PFSK-1 (cell line): ENCODE results near the gene RPUSD3.

ENCODE experiments used
- FOXP2 ChIP-seq: optimal IDR thresholded peaks from 2 replicates; pipeline ENCODE3; 2011; ENCODE audit warnings: borderline replicate concordance, control low read depth, inconsistent platforms; ENCODE audit not compliant: insufficient read depth; ENCODE audit errors: extremely low read length, extremely low read depth
- POLR2AphosphoS5 ChIP-seq: IDR thresholded peaks from 2 replicates; pipeline ENCODE4 v1.6.1; 2012; ENCODE audit warnings: low read depth, mild to moderate bottlenecking, control low read depth, low read length, moderate library complexity
- REST ChIP-seq, 2 experiments: IDR thresholded peaks; 2 replicates each; pipeline versions ENCODE4 v1.6.1 to v1.8.0; 2011 to 2012; ENCODE audit warnings: low read depth in 2 of 2, low read length in 2 of 2, control low read depth in 1 of 2, inconsistent platforms in 1 of 2, mild to moderate bottlenecking in 1 of 2, moderate library complexity in 1 of 2; ENCODE audit not compliant: insufficient read depth in 1 of 2
- SIN3A ChIP-seq: IDR thresholded peaks from 2 replicates; pipeline ENCODE4 v1.6.1; 2012; ENCODE audit warnings: mild to moderate bottlenecking, low read length, moderate library complexity, borderline replicate concordance; ENCODE audit not compliant: insufficient read depth
- TAF1 ChIP-seq: IDR thresholded peaks from 2 replicates; pipeline ENCODE4 v1.6.1; 2012; ENCODE audit warnings: low read length, control low read depth, borderline replicate concordance; ENCODE audit not compliant: insufficient read depth

GRCh38 chr3:9828801-9829755, 14.7 kb downstream of the RPUSD3 start:
- TF ChIP-seq POLR2AphosphoS5 (no peak), SIN3A (no peak), TAF1 (no peak), REST (IDR thresholded peaks at IDR 0.05; ENCODE audit: insufficient read depth in 1 of 2, low read depth in 2 of 2, low read length in 2 of 2) (no peak), FOXP2 (no peak)
